Jurkat, Clone E6-1 (cell line): ENCODE data around the gene KDM4B.

ENCODE experiments used
- DNase-seq: peaks from one replicate; pipeline ENCODE4 v3.0.0-alpha.2; 2011; ENCODE audit warnings: low read depth, low spot score
- H3K4me3 ChIP-seq: 2 replicates; pipeline ENCODE4 v1.5.1; 2011; ENCODE audit warnings: mild to moderate bottlenecking, low read length, control low read depth, moderate library complexity

Gene KDM4B

DNA sequence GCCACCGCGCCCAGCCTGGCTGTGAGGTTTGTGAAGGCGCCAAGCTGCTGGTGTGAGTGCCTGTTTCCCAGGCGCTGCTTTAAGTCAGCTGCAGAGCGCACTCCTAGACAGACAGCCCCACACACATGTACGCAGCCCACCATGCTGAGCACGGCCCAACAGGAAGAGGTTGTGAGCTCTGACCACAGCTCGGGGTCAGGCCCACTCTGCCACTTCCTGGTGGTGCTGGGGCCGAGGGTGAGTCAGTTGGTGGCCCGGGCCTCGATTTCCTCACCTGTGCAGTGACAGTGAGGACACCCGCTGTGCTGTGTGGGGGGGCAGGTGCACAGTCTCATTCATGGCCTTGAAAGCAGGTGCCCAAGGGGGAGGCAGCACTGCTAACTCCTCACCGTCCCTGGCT lies 106.7 kb downstream of the KDM4B start:
- peak; percentile 68 for DNase-seq
- H3K4me3 ChIP-seq = no peak overlapping the region

DNA sequence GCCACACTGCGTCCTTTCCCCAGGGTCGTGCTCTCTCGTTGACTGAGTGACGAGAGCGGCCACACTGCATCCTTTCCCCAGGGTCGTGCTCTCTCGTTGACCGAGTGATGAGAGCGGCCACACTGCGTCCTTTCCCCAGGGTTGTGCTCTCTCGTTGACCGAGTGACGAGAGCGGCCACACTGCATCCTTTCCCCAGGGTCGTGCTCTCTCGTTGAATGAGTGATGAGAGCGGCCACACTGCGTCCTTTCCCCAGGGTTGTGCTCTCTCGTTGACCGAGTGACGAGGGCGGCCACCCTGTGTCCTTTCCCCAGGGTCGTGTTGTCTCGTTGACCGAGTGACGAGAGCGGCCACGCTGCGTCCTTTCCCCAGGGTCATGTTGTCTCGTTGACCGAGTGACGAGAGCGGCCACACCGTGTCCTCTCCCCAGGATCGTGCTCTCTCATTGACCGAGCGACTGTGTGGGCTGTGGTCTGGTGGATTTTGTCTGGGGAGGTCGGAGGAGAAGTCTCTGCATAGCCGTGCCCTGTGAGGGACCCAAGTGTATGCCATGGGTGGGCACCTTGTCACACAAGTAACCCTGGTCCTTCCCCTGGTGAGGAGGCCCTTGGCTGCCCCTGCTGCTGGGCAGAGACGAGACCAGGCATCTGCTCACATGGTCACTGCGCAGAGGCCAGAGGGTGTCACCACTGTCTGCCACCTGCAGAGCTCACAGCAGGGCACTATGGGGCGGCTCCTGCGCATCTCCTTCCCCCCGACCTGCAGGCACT lies 107.7 kb downstream of the KDM4B start:
- DNase-seq = no peak
- no peak overlapping the region for H3K4me3 ChIP-seq

- H3K4me3 ChIP-seq = no peak overlapping the region
- DNase-seq = no peak
Measured at GRCh38 chr19:5077209-5077515, 108.2 kb downstream of the KDM4B start.

DNA sequence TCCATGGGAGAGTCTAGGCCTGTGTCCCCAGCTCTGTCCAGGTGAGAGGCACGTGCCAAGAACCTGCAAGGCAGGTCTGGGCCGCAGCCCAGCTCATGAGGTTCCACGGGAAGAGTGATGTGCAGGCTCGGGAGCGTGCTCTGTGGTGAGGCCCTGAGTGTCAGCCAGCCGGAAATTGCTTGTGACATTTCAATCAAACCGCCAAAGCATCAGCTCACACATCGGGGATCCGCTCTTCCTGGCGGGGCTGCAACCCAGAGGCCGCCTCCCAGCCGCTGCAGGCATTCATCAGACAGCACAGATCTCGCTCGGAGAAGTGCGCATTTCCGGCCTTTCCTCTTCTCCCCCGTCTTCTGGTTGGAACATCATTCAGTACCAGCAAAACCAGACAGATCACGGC lies 109.3 kb downstream of the KDM4B start:
- H3K4me3 ChIP-seq = no peak overlapping the region
- peak; percentile 81 for DNase-seq

GRCh38 chr19:5078666-5079065 lies 109.8 kb downstream of the KDM4B start:
- no peak for DNase-seq
- no peak overlapping the region for H3K4me3 ChIP-seq

GRCh38 chr19:5079071-5079774 lies 110.3 kb downstream of the KDM4B start:
- no peak overlapping the region for H3K4me3 ChIP-seq
- no peak for DNase-seq

DNA sequence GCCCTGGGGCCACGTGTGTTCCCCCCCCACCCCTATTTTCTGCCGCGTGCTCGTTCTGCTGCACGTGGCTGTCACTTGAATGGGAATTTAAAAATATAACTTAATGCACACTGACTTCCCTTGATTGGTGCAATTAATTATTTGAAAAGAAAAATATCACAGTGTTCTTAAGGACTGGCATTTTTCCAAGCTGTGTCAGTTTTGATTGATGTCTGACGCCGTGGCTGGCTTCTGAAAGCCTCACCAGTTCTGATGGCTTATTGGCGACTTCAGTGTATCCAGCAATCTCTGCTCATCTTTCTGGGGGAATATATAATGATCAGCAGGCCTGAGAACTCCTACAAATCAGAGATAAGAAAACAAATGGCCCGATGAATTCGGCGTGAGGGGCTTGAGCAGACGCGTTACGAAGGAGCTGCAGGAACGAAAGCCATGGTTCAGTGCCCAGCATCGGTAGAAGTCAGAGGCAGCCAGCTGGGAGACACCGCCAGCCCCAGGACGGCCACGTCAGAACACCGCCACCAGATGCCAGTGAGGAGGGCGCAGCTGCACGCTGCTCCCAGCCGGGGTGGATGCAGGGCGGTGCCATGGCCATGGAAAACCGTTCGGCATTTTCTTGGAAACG lies 111.2 kb downstream of the KDM4B start:
- DNase-seq = no peak
- H3K4me3 ChIP-seq = no peak overlapping the region

GRCh38 chr19:5080809-5081208 lies 111.9 kb downstream of the KDM4B start:
- H3K4me3 ChIP-seq = no peak overlapping the region
- no peak for DNase-seq

DNA sequence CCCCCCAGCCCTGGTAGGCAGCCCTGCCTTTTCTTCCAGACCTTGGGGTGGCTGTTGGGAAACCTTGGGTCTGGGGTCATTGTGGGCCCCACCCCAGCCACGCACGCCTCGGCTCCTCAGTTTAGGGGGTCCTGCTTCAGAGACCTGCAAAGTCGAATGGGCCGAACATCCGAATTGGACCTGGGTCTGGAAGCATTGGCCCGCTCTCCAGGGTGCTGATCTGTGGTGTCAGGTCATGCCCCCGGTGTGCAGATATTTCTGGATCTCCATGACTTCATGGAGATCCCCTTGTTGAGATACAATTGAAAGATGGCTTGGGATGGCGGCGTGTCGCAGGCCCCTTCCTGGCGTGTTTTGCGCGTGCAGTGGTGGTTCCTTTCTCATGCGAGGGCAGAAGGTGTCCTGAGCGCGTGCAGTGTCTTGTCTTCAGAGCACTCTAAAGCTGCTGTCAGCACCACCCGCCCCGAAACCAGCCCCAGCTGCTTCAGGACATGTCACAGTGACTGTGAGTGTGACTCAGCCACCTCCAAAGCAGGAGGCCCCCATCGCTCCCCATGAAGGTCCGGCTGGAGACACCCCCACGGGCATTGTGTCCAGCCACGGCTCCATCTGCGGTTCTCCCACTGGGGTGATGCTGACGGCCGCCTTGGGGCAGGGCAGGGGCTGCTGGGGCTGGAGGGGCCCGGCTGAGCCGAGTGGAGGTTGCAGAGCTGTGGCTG lies 112.7 kb downstream of the KDM4B start:
- no peak for DNase-seq
- H3K4me3 ChIP-seq = no peak overlapping the region

DNA sequence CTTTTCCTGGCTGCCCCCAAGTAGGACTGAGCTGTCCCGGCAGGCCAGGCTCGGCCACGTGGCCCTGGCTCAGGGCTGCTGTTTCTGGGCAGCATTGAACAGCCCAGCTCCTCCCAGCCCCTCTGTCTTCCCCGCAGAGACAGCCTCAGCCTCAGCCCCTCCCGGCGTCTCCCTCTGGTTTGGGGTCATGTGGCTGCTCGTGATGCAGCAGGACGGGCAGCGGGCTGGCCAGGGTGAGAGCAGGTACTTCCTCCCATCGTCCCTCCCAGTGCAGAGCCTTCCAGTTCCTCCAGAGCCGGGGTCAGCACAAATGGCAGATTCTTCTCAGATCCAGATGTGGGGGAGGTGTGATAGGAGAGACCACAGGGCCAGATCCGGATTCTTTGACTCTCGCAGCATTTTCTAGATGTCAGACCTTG lies 114.6 kb downstream of the KDM4B start:
- no peak for DNase-seq

GRCh38 chr19:5085566-5085965 lies 116.7 kb downstream of the KDM4B start:
- DNase-seq = no peak
- H3K4me3 ChIP-seq = no peak overlapping the region

More for the DNA sequence above, 114.6 kb downstream of the KDM4B start:
- no peak overlapping the region for H3K4me3 ChIP-seq

DNA sequence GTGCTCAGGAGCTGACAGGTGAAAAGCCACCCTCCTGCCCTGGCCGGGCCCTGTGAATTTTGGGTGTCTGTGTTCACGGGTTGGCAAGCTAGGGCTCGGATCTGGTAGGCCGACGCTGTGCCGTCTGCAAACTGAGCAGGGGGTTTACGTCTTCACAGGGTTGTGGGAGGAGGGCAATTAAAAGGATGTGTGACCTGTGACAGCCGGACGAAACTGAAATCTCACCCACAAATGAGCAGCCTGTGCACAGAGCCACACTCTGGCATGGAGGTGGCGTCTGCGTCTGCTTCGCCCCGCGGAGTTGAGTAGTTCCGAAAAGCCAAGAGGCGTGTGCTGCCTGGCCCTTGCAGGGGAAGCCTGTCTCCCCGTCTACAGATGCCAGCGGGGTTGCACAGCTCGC lies 117.3 kb downstream of the KDM4B start:
- no peak overlapping the region for H3K4me3 ChIP-seq
- DNase-seq = no peak

GRCh38 chr19:5086725-5087439 lies 118.0 kb downstream of the KDM4B start:
- no peak overlapping the region for H3K4me3 ChIP-seq
- no peak for DNase-seq

GRCh38 chr19:5089283-5089682 lies 120.4 kb downstream of the KDM4B start:
- DNase-seq = no peak
- no peak overlapping the region for H3K4me3 ChIP-seq

DNA sequence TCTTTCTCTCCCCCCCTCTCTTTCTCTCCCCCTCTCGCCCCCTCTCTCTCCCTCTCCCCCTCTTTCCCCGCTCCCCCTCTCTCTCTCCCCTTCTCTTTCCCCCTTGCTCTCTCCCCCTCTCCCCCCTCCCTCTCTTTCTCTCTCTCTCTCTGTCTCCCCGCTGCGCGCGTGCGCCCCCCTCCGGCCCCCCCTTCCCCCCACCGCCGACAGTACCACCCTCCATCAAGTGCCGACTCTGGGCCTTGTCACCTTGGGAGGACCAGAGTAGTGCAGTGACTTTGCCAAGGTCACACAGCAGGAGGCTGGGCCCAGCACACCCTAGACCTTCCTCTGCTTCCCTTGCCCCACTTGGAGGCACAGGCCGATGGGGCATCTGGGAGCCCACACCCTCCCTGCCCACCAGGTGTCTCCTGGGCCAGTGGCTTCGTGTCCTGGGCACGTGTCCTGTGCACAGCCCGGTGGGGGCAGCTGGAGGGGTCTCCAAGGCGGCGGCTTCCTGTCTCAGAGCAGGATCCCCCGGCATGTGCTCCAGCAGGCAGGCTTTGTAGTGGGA lies 121.6 kb downstream of the KDM4B start:
- no peak for DNase-seq
- H3K4me3 ChIP-seq = no peak overlapping the region

DNA sequence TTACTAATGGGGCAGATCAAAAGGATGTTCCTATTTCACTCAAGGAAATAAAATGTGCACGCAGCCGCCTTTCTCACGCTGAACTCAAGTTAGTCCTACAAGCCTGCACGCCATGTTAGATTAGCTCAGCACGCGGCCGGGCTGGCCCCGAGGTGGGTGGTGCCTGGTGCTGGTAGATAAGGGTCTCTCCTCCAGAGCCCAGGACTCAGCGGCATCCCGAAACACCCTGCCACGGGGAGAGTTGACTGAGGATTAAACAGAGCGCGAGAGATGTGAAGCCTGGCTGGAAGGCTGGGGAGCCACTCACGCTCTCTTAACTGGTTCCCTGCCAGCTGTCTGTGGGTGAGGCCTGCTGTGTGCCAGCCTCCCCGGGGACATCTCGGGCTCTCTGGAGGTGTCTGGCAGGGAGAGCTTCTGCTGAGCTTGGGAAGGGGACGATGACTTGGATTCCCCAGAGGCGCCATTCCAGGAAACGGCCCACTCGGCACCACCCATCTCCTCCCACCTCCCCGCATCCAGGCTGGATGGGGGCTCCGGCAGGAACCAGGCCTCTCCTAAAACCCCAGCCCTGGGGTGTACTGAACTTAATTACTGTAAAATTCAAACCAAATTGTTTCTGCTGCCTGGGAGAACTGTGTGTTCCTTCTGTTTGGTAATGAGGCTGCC lies 122.2 kb downstream of the KDM4B start:
- H3K4me3 ChIP-seq = no peak overlapping the region
- peak; percentile 35 for DNase-seq

GRCh38 chr19:5091684-5092480 lies 123.0 kb downstream of the KDM4B start:
- H3K4me3 ChIP-seq = no peak overlapping the region
- DNase-seq = no peak

GRCh38 chr19:5092481-5092843 lies 123.5 kb downstream of the KDM4B start:
- no peak overlapping the region for H3K4me3 ChIP-seq
- no peak for DNase-seq
